NCI-H2227 (cell line): ENCODE data around the gene TAS1R2.
"Not testable (repeated sequence)": the region's sequence is repeated elsewhere in the genome, so short reads cannot be mapped to it uniquely, and the experiment has no call there.

Experiments used
- DNase-seq: peaks from one replicate; lab custom pipeline; 2025; ENCODE audit not compliant: unreplicated experiment; lab: John Stamatoyannopoulos, UW

The TAS1R2 gene

GRCh38 chr1:18859560-18859959, at the start of gene TAS1R2:
TAS1R2 (minus strand) TSS chr1:18859660; CDS start chr1:18859660, 0 bp downstream.
- no peak for DNase-seq

- DNase-seq = no peak
These were observed 48.7 kb upstream of the TAS1R2 start for GRCh38 chr1:18907917-18908845.

- DNase-seq = peak; percentile 65
These were observed 47.8 kb upstream of the TAS1R2 start for GRCh38 chr1:18907021-18907916.

GRCh38 chr1:18903291-18903756, 43.9 kb upstream of the TAS1R2 start:
- DNase-seq = no peak

GRCh38 chr1:18902523-18903290, 43.2 kb upstream of the TAS1R2 start, which contains the start of gene ALDH4A1:
ALDH4A1 (minus strand) TSS chr1:18902555; CDS start chr1:18902523, 32 bp downstream.
- peak; percentile 98 for DNase-seq

GRCh38 chr1:18901952-18902522, 42.6 kb upstream of the TAS1R2 start:
- peak; percentile 61 for DNase-seq

GRCh38 chr1:18901147-18901951, 41.9 kb upstream of the TAS1R2 start:
- no peak for DNase-seq

GRCh38 chr1:18900303-18900841, 40.9 kb upstream of the TAS1R2 start:
- no peak for DNase-seq

GRCh38 chr1:18899363-18900049, 40.0 kb upstream of the TAS1R2 start:
- no peak for DNase-seq

- no peak for DNase-seq
These were observed 39.1 kb upstream of the TAS1R2 start for GRCh38 chr1:18898567-18898966.

- no peak for DNase-seq
These were observed 35.9 kb upstream of the TAS1R2 start for GRCh38 chr1:18895317-18895716.

GRCh38 chr1:18893120-18893519, 33.7 kb upstream of the TAS1R2 start:
- DNase-seq = no peak

- not testable (repeated sequence) for DNase-seq
These were observed 32.4 kb upstream of the TAS1R2 start for GRCh38 chr1:18891858-18892257.

- no peak for DNase-seq
These were observed 31.9 kb upstream of the TAS1R2 start for GRCh38 chr1:18891426-18891780.

GRCh38 chr1:18890706-18891425, 31.4 kb upstream of the TAS1R2 start:
- DNase-seq = no peak

GRCh38 chr1:18886003-18886335, 26.5 kb upstream of the TAS1R2 start:
- no peak for DNase-seq

GRCh38 chr1:18885311-18886002, 26.0 kb upstream of the TAS1R2 start:
- DNase-seq = no peak

- no peak for DNase-seq
These were observed 25.3 kb upstream of the TAS1R2 start for GRCh38 chr1:18884727-18885126.
